GM21737 (cell line): ENCODE data around the gene IRF3.
"Not testable (repeated sequence)": the region's sequence is repeated elsewhere in the genome, so short reads cannot be mapped to it uniquely, and the experiment has no call there.

ENCODE experiments used
- ATAC-seq: cut with Tn5 transposase; IDR thresholded peaks from one replicate; pipeline ENCODE4 v1.9.1; 2021; ENCODE audit warnings: mild to moderate bottlenecking, moderate library complexity; ENCODE audit not compliant: unreplicated experiment

IRF3 gene

GRCh38 chr19:49629659-49630058, 36.0 kb downstream of the IRF3 start:
- ATAC-seq = no peak

GRCh38 chr19:49626226-49626625, 39.4 kb downstream of the IRF3 start:
- no peak for ATAC-seq

GRCh38 chr19:49624967-49625910, 40.4 kb downstream of the IRF3 start:
- no peak for ATAC-seq

- ATAC-seq = not testable (repeated sequence)
Measured at GRCh38 chr19:49617860-49618259, 47.8 kb downstream of the IRF3 start.

- no peak for ATAC-seq
Measured at GRCh38 chr19:49616945-49617344, 48.7 kb downstream of the IRF3 start.

GRCh38 chr19:49616532-49616931, 49.1 kb downstream of the IRF3 start:
- no peak for ATAC-seq

GRCh38 chr19:49615861-49616260, 49.8 kb downstream of the IRF3 start:
- ATAC-seq = no peak

- no peak for ATAC-seq
Measured at GRCh38 chr19:49614096-49614833, 51.4 kb downstream of the IRF3 start.

- no peak for ATAC-seq
Measured at GRCh38 chr19:49613374-49613773, 52.3 kb downstream of the IRF3 start.
